AG04450 (cell line): ENCODE data around the gene BCAP31. TPM values are rescaled to one million over a fixed set of nuclear protein-coding genes. Genes with fewer than 3 reads are reported as not detected.

Experiments used
- CTCF ChIA-PET: fragments of 300-600, 350-600 bp; formaldehyde crosslinking; extraction: SDS; loops from one replicate; lab custom pipeline; 2022; ENCODE audit warnings: antibody characterized with exemption, inconsistent platforms; lab: Charles Lee
- POLR2A ChIA-PET: fragments of 350-600 bp; formaldehyde crosslinking; extraction: SDS; loops from one replicate; lab custom pipeline; 2021; ENCODE audit warnings: antibody characterized with exemption, inconsistent platforms; lab: Yijun Ruan, JAX
- DNase-seq: peaks from one replicate; pipeline ENCODE4 v3.0.0-alpha.2; 2011; ENCODE audit warnings: low read depth, low spot score
- H3K27ac ChIP-seq: one replicate; pipeline ENCODE4 v1.5.1; 2012; ENCODE audit warnings: low read depth, low read length, control low read depth
- H3K27me3 ChIP-seq: one replicate; pipeline ENCODE4 v1.6.0; 2012; ENCODE audit warnings: low read length; ENCODE audit not compliant: control insufficient read depth, insufficient read depth
- H3K4me3 ChIP-seq: 2 replicates; pipeline ENCODE4 v1.5.1; 2011; ENCODE audit warnings: mild to moderate bottlenecking, low read depth, low read length, control low read depth
- H3K9me3 ChIP-seq: 2 replicates; pipeline ENCODE4 v1.5.1; 2012; ENCODE audit warnings: low read length; ENCODE audit not compliant: control insufficient read depth, insufficient read depth
- polyA plus RNA-seq: library from polyadenylated mRNA; depleted of rRNA; stranded (reverse); fragments of >200 nt; gene quantifications from 2 replicates; pipeline ENCODE4 v1.2.3, GENCODE V29; 2011
- TF ChIP-seq, protein P1 (sequence below): IDR thresholded peaks from 2 replicates; pipeline ENCODE4 v1.5.1; 2011; ENCODE audit warnings: low read depth, low read length, control low read depth, inconsistent platforms

BCAP31 gene
- polyA plus RNA-seq, 1 experiment = 108 TPM

DNA sequence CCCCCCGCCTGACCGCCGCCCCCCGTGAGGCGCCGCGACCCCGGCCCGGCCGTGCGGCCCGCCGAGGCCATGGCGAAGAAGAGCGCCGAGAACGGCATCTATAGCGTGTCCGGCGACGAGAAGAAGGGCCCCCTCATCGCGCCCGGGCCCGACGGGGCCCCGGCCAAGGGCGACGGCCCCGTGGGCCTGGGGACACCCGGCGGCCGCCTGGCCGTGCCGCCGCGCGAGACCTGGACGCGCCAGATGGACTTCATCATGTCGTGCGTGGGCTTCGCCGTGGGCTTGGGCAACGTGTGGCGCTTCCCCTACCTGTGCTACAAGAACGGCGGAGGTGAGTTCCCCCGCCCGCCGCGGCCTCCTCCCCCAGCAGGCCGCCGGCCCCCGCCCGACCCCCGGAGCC is 35.7 kb downstream of the BCAP31 start:
- DNase-seq = no peak
- Histone ChIP-seq H3K27me3 (no peaks in the 10 kb centered on the region), H3K27ac (no peak overlapping the region), H3K9me3 (peaks cover 2% of the 10 kb centered on the region), H3K4me3 (peak overlapping the region; percentile 56)
- CTCF ChIA-PET = no interaction called here
- TF ChIP-seq, protein P1, sequence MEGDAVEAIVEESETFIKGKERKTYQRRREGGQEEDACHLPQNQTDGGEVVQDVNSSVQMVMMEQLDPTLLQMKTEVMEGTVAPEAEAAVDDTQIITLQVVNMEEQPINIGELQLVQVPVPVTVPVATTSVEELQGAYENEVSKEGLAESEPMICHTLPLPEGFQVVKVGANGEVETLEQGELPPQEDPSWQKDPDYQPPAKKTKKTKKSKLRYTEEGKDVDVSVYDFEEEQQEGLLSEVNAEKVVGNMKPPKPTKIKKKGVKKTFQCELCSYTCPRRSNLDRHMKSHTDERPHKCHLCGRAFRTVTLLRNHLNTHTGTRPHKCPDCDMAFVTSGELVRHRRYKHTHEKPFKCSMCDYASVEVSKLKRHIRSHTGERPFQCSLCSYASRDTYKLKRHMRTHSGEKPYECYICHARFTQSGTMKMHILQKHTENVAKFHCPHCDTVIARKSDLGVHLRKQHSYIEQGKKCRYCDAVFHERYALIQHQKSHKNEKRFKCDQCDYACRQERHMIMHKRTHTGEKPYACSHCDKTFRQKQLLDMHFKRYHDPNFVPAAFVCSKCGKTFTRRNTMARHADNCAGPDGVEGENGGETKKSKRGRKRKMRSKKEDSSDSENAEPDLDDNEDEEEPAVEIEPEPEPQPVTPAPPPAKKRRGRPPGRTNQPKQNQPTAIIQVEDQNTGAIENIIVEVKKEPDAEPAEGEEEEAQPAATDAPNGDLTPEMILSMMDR = no peak
- POLR2A ChIA-PET = no interaction called here

DNA sequence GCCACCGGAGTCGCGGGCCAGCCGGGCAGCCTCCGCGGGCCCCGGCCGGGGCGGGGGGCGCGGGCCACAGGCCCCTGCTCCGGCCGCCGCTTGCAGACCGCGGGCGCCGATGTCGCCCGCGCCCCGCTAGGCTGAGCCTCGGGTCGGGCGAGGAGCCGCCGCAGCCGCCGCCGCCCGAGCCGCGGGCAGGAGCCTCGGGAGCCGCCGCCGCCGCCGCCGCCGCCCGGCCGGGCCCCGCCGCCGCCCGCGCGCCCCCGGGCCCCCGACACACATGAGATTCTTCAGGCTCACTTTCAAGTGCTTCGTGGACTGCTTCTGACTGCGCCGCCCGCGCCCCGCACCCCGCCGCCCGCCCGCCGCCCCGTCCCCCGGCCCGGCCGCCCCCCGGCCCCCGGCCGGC is 36.1 kb downstream of the BCAP31 start:
- TF ChIP-seq, protein P1 = no peak
- DNase-seq = no peak
- POLR2A ChIA-PET = no interaction called here
- no peaks in the 10 kb centered on the region for H3K27me3 ChIP-seq
- no peak overlapping the region for H3K4me3 ChIP-seq
- peaks cover 3% of the 10 kb centered on the region for H3K9me3 ChIP-seq
- CTCF ChIA-PET = interaction anchor here (1.5 to 1.9 kb wide), 2 partner anchors 20 to 149 kb away, joined by 3 to 6 read pairs; no protein-coding TSS in a partner anchor
- H3K27ac ChIP-seq = no peak overlapping the region

DNA sequence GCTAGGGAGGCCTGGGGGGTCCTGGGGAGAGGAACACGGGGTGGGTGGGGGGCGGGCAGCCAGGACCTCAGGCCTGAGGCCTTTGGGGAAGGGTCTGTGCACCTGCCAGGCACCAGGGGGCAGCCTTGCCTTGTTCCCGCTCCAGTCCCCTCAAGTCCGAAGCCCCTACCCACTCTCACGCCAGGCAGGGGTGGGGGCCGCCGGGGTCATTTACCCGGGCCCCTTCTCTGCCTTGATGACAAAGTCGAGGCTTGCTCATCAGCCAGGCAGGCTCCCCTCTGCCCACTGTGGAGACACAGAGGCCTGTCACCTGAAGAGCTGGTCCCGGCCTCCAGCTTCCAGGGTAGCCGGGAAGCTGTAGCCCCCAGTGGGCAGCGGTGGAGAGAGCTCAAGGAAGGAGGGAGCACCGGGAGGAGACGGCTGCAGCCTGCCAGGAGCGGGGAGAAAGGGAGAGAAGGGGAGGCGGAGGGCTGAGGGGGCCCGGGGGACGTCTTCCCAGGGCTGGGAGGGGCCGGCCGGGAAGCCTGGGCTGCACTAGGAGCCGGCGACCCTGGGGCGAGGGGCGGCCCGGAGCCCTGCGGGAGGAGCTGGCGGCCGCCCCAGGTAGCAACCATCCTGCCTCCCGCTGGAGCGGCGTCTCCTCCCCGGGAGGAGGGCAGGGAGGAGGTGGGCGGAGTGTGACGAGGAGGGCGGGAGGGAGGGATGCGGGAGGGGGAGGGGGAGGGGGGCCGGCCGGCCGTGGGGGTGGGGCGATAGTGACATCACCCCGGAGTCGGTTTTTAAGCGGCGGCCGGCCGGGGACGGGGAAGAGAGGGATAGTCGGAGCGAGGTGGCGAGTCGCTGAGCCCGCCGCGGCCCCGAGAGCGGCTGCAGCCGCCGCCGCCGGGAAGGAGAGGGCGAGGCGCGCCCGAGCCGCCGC is 36.8 kb downstream of the BCAP31 start, which contains the start of gene SLC6A8:
TSS of gene SLC6A8 (plus strand) at position 806 of the 919 bp plus-strand sequence. CDS start 649 bp downstream, outside the sequence.
- DNase-seq = peak; percentile 15
- ChIA-PET POLR2A (interaction anchor here (0.6 to 0.7 kb wide), 3 partner anchors 36 to 386 kb away, joined by 3 to 5 read pairs (median 3); no protein-coding TSS in a partner anchor), CTCF (interaction anchor here (0.6 to 1.9 kb wide), 4 partner anchors 18 to 757 kb away, joined by 3 to 6 read pairs (median 4); no protein-coding TSS in a partner anchor)
- peak within 1 kb of the TSS; percentile 56 for H3K4me3 ChIP-seq
- H3K27ac ChIP-seq = no peak within 1 kb of the TSS
- H3K9me3 ChIP-seq = peaks cover 3% of the 10 kb centered on the region
- TF ChIP-seq, protein P1 = peak; percentile 32
- H3K27me3 ChIP-seq = no peaks in the 10 kb centered on the region

DNA sequence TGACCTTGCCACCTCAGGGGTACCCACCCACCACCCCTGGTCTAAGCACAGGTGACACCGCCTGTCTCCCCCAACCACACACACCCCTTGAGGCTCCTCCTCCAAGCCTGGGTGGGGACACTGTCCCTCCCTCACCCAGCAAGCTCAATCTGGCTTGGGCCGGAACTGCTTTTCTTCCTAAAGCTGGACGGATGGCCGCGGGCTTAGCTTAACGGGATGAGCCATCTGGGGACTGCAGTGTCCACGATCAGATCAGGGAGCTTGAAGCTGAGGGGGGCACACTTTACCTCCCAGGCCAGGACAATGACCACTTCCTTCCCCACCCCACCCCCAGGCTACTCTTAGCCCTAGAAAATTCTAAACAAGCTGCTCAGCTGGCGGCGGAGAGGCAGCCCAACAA is 37.5 kb downstream of the BCAP31 start:
- ChIA-PET POLR2A (interaction anchor here (0.6 to 0.7 kb wide), 3 partner anchors 36 to 387 kb away, joined by 3 to 5 read pairs (median 3); no protein-coding TSS in a partner anchor), CTCF (interaction anchor here (0.5 to 1.9 kb wide), 5 partner anchors 18 to 758 kb away, joined by 3 to 6 read pairs (median 4); no protein-coding TSS in a partner anchor)
- Histone ChIP-seq H3K4me3 (no peak overlapping the region), H3K9me3 (peaks cover 3% of the 10 kb centered on the region), H3K27ac (no peak overlapping the region), H3K27me3 (no peaks in the 10 kb centered on the region)
- TF ChIP-seq, protein P1 = no peak
- DNase-seq = no peak
